Stomach (tissue), 4 donors: ENCODE measurements around the gene ASPN.

Source experiments
- POLR2A ChIP-seq, 4 donors: fragments of 450-650 bp; IDR thresholded peaks; one replicate each; pipeline ENCODE4 v1.6.1; 2016; ENCODE audit warnings: antibody characterized with exemption in 4 of 4, control low read depth in 2 of 4, mild to moderate bottlenecking in 1 of 4, moderate library complexity in 1 of 4
- POLR2AphosphoS5 ChIP-seq, 3 donors: sonication (generic); formaldehyde crosslinking; IDR thresholded peaks; one replicate each; pipeline ENCODE4 v1.6.1; 2016; ENCODE audit warnings: antibody characterized with exemption in 3 of 3

DNA sequence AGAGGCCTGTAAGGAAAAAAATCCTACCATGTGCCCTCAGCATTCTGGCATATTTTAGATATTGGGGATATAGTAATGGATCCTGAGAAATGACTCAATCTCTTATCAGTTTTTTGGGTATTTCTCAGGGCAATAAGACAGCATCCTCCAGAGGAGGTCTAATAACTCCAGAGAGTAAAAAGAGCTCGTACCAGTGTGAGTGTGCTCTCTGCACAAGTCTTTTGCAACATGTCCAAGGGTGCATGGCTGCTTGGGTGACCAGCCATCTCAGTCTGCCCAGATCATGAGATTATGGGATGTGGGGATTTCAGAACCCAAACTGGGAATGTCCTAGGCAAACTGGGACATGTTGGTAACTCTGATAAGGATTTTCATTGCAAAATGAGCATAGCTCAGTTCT is 15.3 kb downstream of the ASPN start:
- TF ChIP-seq POLR2A (IDR thresholded peaks at IDR 0.05) (no peak), POLR2AphosphoS5 (IDR thresholded peaks at IDR 0.05) (no peak)
